Measurements from ENCODE around the gene PKN1. TPM values are rescaled to one million over a fixed set of nuclear protein-coding genes. Genes with fewer than 3 reads are reported as not detected.
A peak's percentile ranks its signal among the peaks of the same experiment; 100 is the strongest.
"Not testable (repeated sequence)": the region's sequence is repeated elsewhere in the genome, so short reads cannot be mapped to it uniquely, and the experiment has no call there.

PKN1 gene
- total RNA-seq, 2 donors from 2014 or later: 54.3 to 255 TPM

DNA sequence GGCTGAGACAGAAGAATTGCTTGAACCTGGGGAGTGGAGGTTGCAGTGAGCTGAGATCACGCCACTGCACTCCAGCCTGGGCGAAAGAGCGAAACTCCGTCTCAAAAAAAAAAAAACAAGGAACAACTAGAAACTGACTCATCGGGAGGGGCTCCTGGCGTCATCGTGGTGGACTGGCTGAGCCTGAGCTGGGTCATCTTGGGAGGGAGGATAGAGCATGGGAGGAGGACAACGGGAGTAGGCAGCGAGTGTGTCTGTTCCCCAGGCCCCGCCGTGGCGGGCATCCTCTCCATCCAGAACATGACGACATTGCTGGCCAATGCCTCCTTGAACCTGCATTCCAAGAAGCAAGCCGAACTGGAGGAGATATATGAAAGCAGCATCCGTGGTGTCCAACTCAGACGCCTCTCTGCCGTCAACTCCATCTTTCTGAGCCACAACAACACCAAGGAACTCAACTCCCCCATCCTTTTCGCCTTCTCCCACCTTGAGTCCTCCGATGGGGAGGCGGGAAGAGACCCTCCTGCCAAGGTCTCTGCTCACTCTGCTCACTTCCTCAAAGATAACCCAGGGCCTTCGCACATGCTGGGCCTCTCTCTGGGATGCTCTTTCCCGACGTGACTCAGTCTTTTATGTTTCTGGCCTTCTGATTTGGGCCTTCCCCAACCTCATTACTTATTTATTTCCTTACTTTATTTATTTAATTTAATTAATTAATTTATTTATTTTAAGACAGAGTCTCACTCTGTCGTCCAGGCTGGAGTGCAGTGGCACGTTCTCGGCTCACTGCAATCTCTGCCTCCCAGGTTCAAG, 30.6 kb upstream of the PKN1 start:
- Histone ChIP-seq H3K4me1 (replicated peaks) (peaks cover 3% of the 10 kb centered on the region), H3K36me3 (no peaks in the 10 kb centered on the region), H3K9me3 (no peaks in the 10 kb centered on the region), H3K27ac (no peak overlapping the region), H3K4me3 (no peak overlapping the region), H3K27me3 (replicated peaks; ENCODE audit: insufficient read depth) (no peaks in the 10 kb centered on the region)
- DNase-seq (ENCODE audit: low spot score): no peak
- WGBS: 79% methylated on average over 26 of the region's 26 CpGs
- no peak for TF ChIP-seq POLR2A (IDR thresholded peaks at IDR 0.05)
- intact Hi-C loops (cut with DNase I): no loop called here

DNA sequence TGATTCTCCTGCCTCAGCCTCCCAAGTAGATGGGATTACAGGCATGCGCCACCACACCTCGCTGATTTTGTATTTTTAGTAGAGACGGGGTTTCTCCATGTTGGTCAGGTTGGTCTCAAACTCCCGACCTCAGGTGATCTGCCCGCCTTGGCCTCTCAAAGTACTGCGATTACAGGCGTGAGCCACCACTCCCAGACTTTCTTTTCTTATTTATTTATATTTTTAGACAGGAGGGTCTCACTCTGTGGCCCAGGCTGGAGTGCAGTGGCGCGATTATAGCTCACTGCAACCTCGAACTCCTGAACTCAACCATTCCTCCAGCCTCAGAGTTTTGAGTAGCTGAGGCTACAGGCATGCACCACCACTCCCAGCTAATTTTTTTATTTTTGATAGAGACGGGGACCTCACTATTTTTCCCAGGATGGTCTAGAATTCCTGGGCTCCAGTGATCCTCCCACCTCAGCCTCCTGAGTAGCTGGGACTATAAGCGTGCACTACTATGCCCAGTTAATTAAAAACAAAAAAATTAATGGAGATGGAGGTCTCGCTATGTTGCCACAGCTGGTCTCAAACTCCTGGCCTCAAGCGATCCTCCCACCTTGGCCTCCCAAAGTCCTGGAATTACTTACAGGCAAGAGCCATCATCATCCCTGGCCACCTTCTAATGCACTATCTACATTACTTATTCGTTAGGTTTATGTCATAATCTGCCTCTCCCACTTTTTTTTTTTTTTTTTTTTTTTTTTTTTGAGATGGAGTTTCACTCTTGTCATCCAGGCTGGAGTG, 29.8 kb upstream of the PKN1 start:
- H3K27me3 ChIP-seq (replicated peaks; ENCODE audit: insufficient read depth); H3K27ac ChIP-seq; DNase-seq (ENCODE audit: low spot score); intact Hi-C loops (cut with DNase I); H3K4me3 ChIP-seq; H3K36me3 ChIP-seq; H3K4me1 ChIP-seq (replicated peaks); H3K9me3 ChIP-seq: not testable (repeated sequence)
- WGBS: 94% methylated on average over 15 of the region's 15 CpGs

GRCh38 chr19:14404312-14404711, 28.8 kb upstream of the PKN1 start:
- no peaks in the 10 kb centered on the region for H3K27me3 ChIP-seq (replicated peaks; ENCODE audit: insufficient read depth)
- peaks cover 7 to 15% of the 10 kb centered on the region in 2 donors for H3K36me3 ChIP-seq
- intact Hi-C loops (cut with DNase I): no loop called here
- peaks cover 3% of the 10 kb centered on the region for H3K4me1 ChIP-seq (replicated peaks)
- 74% methylated on average over 9 of the region's 9 CpGs for WGBS
- H3K4me3 ChIP-seq: no peak overlapping the region
- TF ChIP-seq POLR2AphosphoS5 (IDR thresholded peaks at IDR 0.05) (no peak), POLR2A (IDR thresholded peaks at IDR 0.05) (no peak)
- TF ChIP-seq, protein P1, sequence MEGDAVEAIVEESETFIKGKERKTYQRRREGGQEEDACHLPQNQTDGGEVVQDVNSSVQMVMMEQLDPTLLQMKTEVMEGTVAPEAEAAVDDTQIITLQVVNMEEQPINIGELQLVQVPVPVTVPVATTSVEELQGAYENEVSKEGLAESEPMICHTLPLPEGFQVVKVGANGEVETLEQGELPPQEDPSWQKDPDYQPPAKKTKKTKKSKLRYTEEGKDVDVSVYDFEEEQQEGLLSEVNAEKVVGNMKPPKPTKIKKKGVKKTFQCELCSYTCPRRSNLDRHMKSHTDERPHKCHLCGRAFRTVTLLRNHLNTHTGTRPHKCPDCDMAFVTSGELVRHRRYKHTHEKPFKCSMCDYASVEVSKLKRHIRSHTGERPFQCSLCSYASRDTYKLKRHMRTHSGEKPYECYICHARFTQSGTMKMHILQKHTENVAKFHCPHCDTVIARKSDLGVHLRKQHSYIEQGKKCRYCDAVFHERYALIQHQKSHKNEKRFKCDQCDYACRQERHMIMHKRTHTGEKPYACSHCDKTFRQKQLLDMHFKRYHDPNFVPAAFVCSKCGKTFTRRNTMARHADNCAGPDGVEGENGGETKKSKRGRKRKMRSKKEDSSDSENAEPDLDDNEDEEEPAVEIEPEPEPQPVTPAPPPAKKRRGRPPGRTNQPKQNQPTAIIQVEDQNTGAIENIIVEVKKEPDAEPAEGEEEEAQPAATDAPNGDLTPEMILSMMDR (IDR thresholded peaks at IDR 0.05): no peak
- no peak for DNase-seq (ENCODE audit: low spot score)
- no peaks in the 10 kb centered on the region for H3K9me3 ChIP-seq
- H3K27ac ChIP-seq: no peak overlapping the region

DNA sequence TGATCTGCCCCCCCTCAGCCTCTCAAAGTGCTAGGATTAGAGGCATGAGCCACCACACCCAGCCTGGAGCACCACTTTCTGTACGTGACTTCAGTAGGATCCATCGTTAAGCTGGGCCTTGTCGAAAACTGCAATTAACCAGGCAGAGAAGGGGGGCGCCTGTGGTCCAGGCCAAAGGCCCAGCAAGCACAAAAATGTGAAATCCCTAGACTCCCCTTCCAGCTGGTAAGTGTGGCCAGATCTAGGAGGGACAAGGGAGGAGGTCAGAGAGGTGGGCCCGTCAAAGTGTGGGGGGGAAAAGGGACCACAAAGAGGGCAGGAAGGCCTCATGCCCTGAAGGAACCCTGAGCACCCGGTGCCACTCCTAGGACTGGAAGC, 27.7 kb upstream of the PKN1 start:
- H3K9me3 ChIP-seq: no peaks in the 10 kb centered on the region
- 79% methylated on average over 6 of the region's 6 CpGs for WGBS
- TF ChIP-seq, protein P1 (IDR thresholded peaks at IDR 0.05): no peak
- no peak for TF ChIP-seq POLR2AphosphoS5 (IDR thresholded peaks at IDR 0.05)
- TF ChIP-seq POLR2A (IDR thresholded peaks at IDR 0.05): no peak
- no peak for DNase-seq (ENCODE audit: low spot score)
- H3K4me1 ChIP-seq (replicated peaks): peaks cover 3% of the 10 kb centered on the region
- no peaks in the 10 kb centered on the region for H3K27me3 ChIP-seq (replicated peaks; ENCODE audit: insufficient read depth)
- peaks cover 15 to 25% of the 10 kb centered on the region in 2 donors for H3K36me3 ChIP-seq
- intact Hi-C loops (cut with DNase I): loop anchor here (5.0 kb wide), 2 partner anchors 43 to 268 kb away; partner anchors contain the start of gene ASF1B
- H3K4me3 ChIP-seq: no peak overlapping the region
- peak overlapping the region in 1 of 2 donors; percentile 74 for H3K27ac ChIP-seq

- 19% methylated on average over 58 of the region's 61 CpGs for WGBS
- Histone ChIP-seq H3K36me3 (peaks cover 22 to 31% of the 10 kb centered on the region in 2 donors), H3K9me3 (no peaks in the 10 kb centered on the region), H3K27me3 (replicated peaks; ENCODE audit: insufficient read depth) (no peaks in the 10 kb centered on the region), H3K4me1 (replicated peaks) (peaks cover 3% of the 10 kb centered on the region), H3K4me3 (peak overlapping the region; percentile 17 to 25), H3K27ac (peak overlapping the region; percentile 64 to 74)
- peak; percentile 80 for DNase-seq (ENCODE audit: low spot score)
- TF ChIP-seq POLR2A (IDR thresholded peaks at IDR 0.05) (no peak), POLR2AphosphoS5 (IDR thresholded peaks at IDR 0.05) (peak; percentile 67)
- TF ChIP-seq, protein P1 (IDR thresholded peaks at IDR 0.05): peak; percentile 85 to 95 (median 90)
- intact Hi-C loops (cut with DNase I): loop anchor here (5.0 kb wide), 2 partner anchors 44 to 269 kb away; partner anchors contain the start of gene ASF1B
Measured at GRCh38 chr19:14405758-14406644, 27.1 kb upstream of the PKN1 start.
